Osteocyte (in vitro differentiated cells): ENCODE data around the gene BPI. TPM values are rescaled to one million over a fixed set of nuclear protein-coding genes. Genes with fewer than 3 reads are reported as not detected.
"Not testable (repeated sequence)": the region's sequence is repeated elsewhere in the genome, so short reads cannot be mapped to it uniquely, and the experiment has no call there.

ENCODE experiments used
- DNase-seq: peaks from one replicate; pipeline ENCODE4 v3.0.0; 2021; ENCODE audit warnings: mixed read lengths; ENCODE audit not compliant: unreplicated experiment; ENCODE audit errors: extremely low spot score
- H3K27ac Mint-ChIP-seq: one replicate; pipeline ENCODE4 v1.8.0; 2021; ENCODE audit warnings: mild to moderate bottlenecking, mixed read lengths; ENCODE audit not compliant: unreplicated experiment
- H3K27me3 Mint-ChIP-seq: one replicate; pipeline ENCODE4 v1.8.0; 2021; ENCODE audit warnings: mixed read lengths; ENCODE audit not compliant: unreplicated experiment
- H3K36me3 Mint-ChIP-seq: one replicate; pipeline ENCODE4 v1.8.0; 2021; ENCODE audit warnings: mixed read lengths; ENCODE audit not compliant: unreplicated experiment
- H3K4me1 Mint-ChIP-seq: one replicate; pipeline ENCODE4 v1.8.0; 2021; ENCODE audit warnings: mixed read lengths; ENCODE audit not compliant: unreplicated experiment
- H3K4me3 Mint-ChIP-seq: one replicate; pipeline ENCODE4 v1.8.0; 2021; ENCODE audit warnings: mild to moderate bottlenecking, moderate library complexity, mixed read lengths; ENCODE audit not compliant: unreplicated experiment
- H3K9me3 Mint-ChIP-seq: one replicate; pipeline ENCODE4 v1.8.0; 2021; ENCODE audit warnings: mixed read lengths; ENCODE audit not compliant: unreplicated experiment
- long read RNA-seq: library from polyadenylated mRNA; unstranded; transcript quantifications from one replicate; pipeline ENCODE4 v2.0.0, GENCODE V29; 2021
- total RNA-seq: library from RNA; stranded (reverse); gene quantifications from 2 replicates; pipeline ENCODE4 v1.2.1, GENCODE V29; 2021
- TF ChIP-seq, protein P1 (sequence below): fragments of 200-600 bp; sonication (generic); IDR thresholded peaks from 2 replicates; pipeline ENCODE4 v1.5.0; 2021; ENCODE audit warnings: antibody characterized with exemption, mild to moderate bottlenecking, moderate library complexity

BPI gene
- 7.7 and 8.5 TPM in 2 replicates for total RNA-seq
- long read RNA-seq, partial matches to known transcripts, result 24 of 79 reads
- long read RNA-seq, other reads (novel, unspliced or antisense), result 55 of 79 reads

DNA sequence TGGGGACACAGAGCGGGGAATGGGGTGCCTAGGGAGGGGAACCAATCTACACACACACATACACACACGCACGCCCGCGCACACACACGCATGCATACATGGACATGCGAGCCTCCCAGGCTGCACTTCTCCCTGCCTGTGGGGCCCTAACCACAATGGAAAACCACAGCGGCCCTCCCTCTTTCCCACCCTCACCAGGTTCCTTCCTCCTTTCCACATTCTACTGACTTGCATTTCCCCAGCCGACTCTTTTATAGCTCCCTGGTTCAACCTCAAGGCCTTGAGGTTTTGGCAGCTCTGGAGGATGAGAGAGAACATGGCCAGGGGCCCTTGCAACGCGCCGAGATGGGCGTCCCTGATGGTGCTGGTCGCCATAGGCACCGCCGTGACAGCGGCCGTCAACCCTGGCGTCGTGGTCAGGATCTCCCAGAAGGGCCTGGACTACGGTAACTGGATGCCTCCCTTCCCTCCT is at the start of gene BPI:
BPI (plus strand) TSS at position 249 of the 472 bp plus-strand sequence; CDS start at position 317, 68 bp downstream.
- H3K27ac Mint-ChIP-seq, result peak within 1 kb of the TSS; percentile 56
- peaks cover 3% of the 10 kb centered on the region for H3K27me3 Mint-ChIP-seq
- no peaks in the 10 kb centered on the region for H3K9me3 Mint-ChIP-seq
- no peaks in the 10 kb centered on the region for H3K36me3 Mint-ChIP-seq
- TF ChIP-seq, protein P1, sequence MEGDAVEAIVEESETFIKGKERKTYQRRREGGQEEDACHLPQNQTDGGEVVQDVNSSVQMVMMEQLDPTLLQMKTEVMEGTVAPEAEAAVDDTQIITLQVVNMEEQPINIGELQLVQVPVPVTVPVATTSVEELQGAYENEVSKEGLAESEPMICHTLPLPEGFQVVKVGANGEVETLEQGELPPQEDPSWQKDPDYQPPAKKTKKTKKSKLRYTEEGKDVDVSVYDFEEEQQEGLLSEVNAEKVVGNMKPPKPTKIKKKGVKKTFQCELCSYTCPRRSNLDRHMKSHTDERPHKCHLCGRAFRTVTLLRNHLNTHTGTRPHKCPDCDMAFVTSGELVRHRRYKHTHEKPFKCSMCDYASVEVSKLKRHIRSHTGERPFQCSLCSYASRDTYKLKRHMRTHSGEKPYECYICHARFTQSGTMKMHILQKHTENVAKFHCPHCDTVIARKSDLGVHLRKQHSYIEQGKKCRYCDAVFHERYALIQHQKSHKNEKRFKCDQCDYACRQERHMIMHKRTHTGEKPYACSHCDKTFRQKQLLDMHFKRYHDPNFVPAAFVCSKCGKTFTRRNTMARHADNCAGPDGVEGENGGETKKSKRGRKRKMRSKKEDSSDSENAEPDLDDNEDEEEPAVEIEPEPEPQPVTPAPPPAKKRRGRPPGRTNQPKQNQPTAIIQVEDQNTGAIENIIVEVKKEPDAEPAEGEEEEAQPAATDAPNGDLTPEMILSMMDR, result no peak
- H3K4me1 Mint-ChIP-seq, result peaks cover 23% of the 10 kb centered on the region
- DNase-seq, result no peak
- H3K4me3 Mint-ChIP-seq, result no peak within 1 kb of the TSS

DNA sequence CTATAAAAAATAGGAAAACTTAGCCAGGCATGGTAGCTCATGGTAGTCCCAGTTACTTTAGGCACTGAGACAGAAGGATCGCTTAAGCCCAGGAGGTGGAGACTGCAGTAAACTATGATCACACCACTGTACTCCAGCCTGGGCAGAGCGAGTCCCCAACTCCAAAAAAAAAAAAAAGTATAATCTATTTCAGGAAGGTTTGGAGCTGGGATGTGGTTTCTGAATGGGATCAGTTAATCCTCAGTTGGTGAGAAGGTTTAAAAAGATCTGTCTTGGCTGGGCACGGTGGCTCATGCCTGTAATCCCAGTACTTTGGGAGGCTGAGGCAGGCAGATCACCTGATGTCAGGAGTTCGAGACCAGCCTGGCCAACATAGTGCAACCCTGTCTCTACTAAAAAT is 49.3 kb upstream of the BPI start:
- Mint-ChIP-seq H3K27ac (peak overlapping the region; percentile 62), H3K36me3 (peaks cover 14% of the 10 kb centered on the region), H3K4me1 (peaks cover 70% of the 10 kb centered on the region)
- not testable (repeated sequence) for DNase-seq, H3K4me3 Mint-ChIP-seq, H3K9me3 Mint-ChIP-seq, H3K27me3 Mint-ChIP-seq

GRCh38 chr20:38255393-38255792 is 48.6 kb upstream of the BPI start:
- H3K27ac Mint-ChIP-seq, result peak overlapping the region; percentile 62
- peaks cover 10% of the 10 kb centered on the region for H3K36me3 Mint-ChIP-seq
- no peaks in the 10 kb centered on the region for H3K9me3 Mint-ChIP-seq
- no peak for DNase-seq
- H3K4me3 Mint-ChIP-seq, result no peak overlapping the region
- TF ChIP-seq, protein P1, result no peak
- H3K4me1 Mint-ChIP-seq, result peaks cover 77% of the 10 kb centered on the region
- no peaks in the 10 kb centered on the region for H3K27me3 Mint-ChIP-seq

GRCh38 chr20:38256021-38256420 is 47.9 kb upstream of the BPI start:
- TF ChIP-seq, protein P1, result no peak
- H3K27ac Mint-ChIP-seq, result peak overlapping the region; percentile 62
- no peaks in the 10 kb centered on the region for H3K27me3 Mint-ChIP-seq
- H3K4me3 Mint-ChIP-seq, result no peak overlapping the region
- peaks cover 7% of the 10 kb centered on the region for H3K36me3 Mint-ChIP-seq
- DNase-seq, result no peak
- H3K4me1 Mint-ChIP-seq, result peaks cover 78% of the 10 kb centered on the region
- no peaks in the 10 kb centered on the region for H3K9me3 Mint-ChIP-seq

- Mint-ChIP-seq H3K36me3 (peaks cover 7% of the 10 kb centered on the region), H3K9me3 (no peaks in the 10 kb centered on the region), H3K27me3 (no peaks in the 10 kb centered on the region), H3K27ac (peak overlapping the region; percentile 38), H3K4me3 (no peak overlapping the region), H3K4me1 (peaks cover 84% of the 10 kb centered on the region)
- DNase-seq, result no peak
- TF ChIP-seq, protein P1, result no peak
Measured at GRCh38 chr20:38256966-38257365, 47.0 kb upstream of the BPI start.
